Loucy (cell line): ENCODE measurements around the gene VPS45.

Experiments used
- H2AFZ ChIP-seq: fragments of 200-600 bp; sonication (generic); 2 replicates; pipeline ENCODE4 v1.6.0; 2016; ENCODE audit warnings: antibody characterized with exemption, mild to moderate bottlenecking, low read length, moderate library complexity
- H3F3A ChIP-seq: fragments of 200-600 bp; 2 replicates; pipeline ENCODE4 v1.6.0; 2016; ENCODE audit warnings: antibody characterized with exemption, low read depth, mild to moderate bottlenecking
- H3K27me3 ChIP-seq: fragments of 200-600 bp; sonication (generic); 2 replicates; pipeline ENCODE4 v1.6.1; 2014; ENCODE audit warnings: low read length, mild to moderate bottlenecking; ENCODE audit not compliant: insufficient read depth, poor library complexity, severe bottlenecking
- H3K36me3 ChIP-seq: fragments of 200-600 bp; sonication (generic); 2 replicates; pipeline ENCODE4 v1.6.1; 2016; ENCODE audit warnings: low read length; ENCODE audit not compliant: insufficient read depth
- H3K4me1 ChIP-seq: fragments of 200-600 bp; sonication (generic); 2 replicates; pipeline ENCODE4 v1.5.1; 2014; ENCODE audit warnings: low read length, mild to moderate bottlenecking; ENCODE audit not compliant: insufficient read depth, poor library complexity, severe bottlenecking
- H3K4me2 ChIP-seq: fragments of 200-600 bp; sonication (generic); 2 replicates; pipeline ENCODE4 v1.6.0; 2014; ENCODE audit warnings: antibody characterized with exemption, low read length, low read depth, mild to moderate bottlenecking; ENCODE audit not compliant: poor library complexity, severe bottlenecking
- H3K4me3 ChIP-seq: fragments of 200-600 bp; sonication (generic); 2 replicates; pipeline ENCODE4 v1.5.1; 2014; ENCODE audit warnings: low read length, mild to moderate bottlenecking, mixed read lengths; ENCODE audit not compliant: poor library complexity, severe bottlenecking
- H3K79me2 ChIP-seq: fragments of 200-600 bp; sonication (generic); 2 replicates; pipeline ENCODE4 v1.6.1; 2014; ENCODE audit warnings: low read length; ENCODE audit not compliant: insufficient read depth
- H3K9ac ChIP-seq: fragments of 200-600 bp; sonication (generic); 2 replicates; pipeline ENCODE4 v1.6.0; 2014; ENCODE audit warnings: mild to moderate bottlenecking, low read depth, low read length, moderate library complexity; ENCODE audit not compliant: poor library complexity, severe bottlenecking
- H3K9me2 ChIP-seq: fragments of 200-600 bp; sonication (generic); replicated peaks from 2 replicates; pipeline ENCODE4 v1.6.1; 2016; ENCODE audit warnings: low read depth, low read length, mixed read lengths
- H3K9me3 ChIP-seq: fragments of 200-600 bp; sonication (generic); 2 replicates; pipeline ENCODE4 v1.6.1; 2014; ENCODE audit warnings: mild to moderate bottlenecking, antibody characterized with exemption, low read length, low read depth; ENCODE audit not compliant: insufficient read depth
- H4K20me1 ChIP-seq: fragments of 200-600 bp; sonication (generic); 2 replicates; pipeline ENCODE4 v1.6.0; 2014; ENCODE audit warnings: antibody characterized with exemption, low read length, mild to moderate bottlenecking; ENCODE audit not compliant: insufficient read depth, poor library complexity, severe bottlenecking
- CTCF ChIP-seq: fragments of 200-600 bp; sonication (generic); conservative IDR thresholded peaks from 2 replicates; pipeline ENCODE4 v1.5.1; 2014; ENCODE audit warnings: mild to moderate bottlenecking, antibody characterized with exemption, low read length
- EZH2phosphoT487 ChIP-seq: fragments of 200-600 bp; IDR thresholded peaks from 2 replicates; pipeline ENCODE4 v1.6.1; 2018; ENCODE audit warnings: antibody characterized with exemption, mild to moderate bottlenecking, moderate library complexity, borderline replicate concordance

Gene VPS45

GRCh38 chr1:150062113-150062512, 5.5 kb upstream of the VPS45 start:
- Histone ChIP-seq H3K9me2 (no peaks in the 10 kb centered on the region), H3K79me2 (peaks cover 10% of the 10 kb centered on the region), H2AFZ (no peak overlapping the region), H3F3A (no peaks in the 10 kb centered on the region), H4K20me1 (no peaks in the 10 kb centered on the region), H3K4me2 (no peak overlapping the region), H3K9ac (no peak overlapping the region), H3K9me3 (no peaks in the 10 kb centered on the region), H3K4me1 (peaks cover 13% of the 10 kb centered on the region), H3K36me3 (no peaks in the 10 kb centered on the region), H3K4me3 (no peak overlapping the region), H3K27me3 (no peaks in the 10 kb centered on the region)
- TF ChIP-seq CTCF (no peak), EZH2phosphoT487 (no peak)

GRCh38 chr1:150065184-150065871, 2.2 kb upstream of the VPS45 start:
- H3K9ac ChIP-seq: peak overlapping the region; percentile 83
- peak overlapping the region; percentile 88 for H3K4me2 ChIP-seq
- H3K9me3 ChIP-seq: no peaks in the 10 kb centered on the region
- H3F3A ChIP-seq: no peaks in the 10 kb centered on the region
- H3K27me3 ChIP-seq: no peaks in the 10 kb centered on the region
- no peaks in the 10 kb centered on the region for H3K9me2 ChIP-seq
- peak overlapping the region; percentile 82 for H3K4me3 ChIP-seq
- H3K4me1 ChIP-seq: peaks cover 31% of the 10 kb centered on the region
- peaks cover 31% of the 10 kb centered on the region for H3K79me2 ChIP-seq
- H3K36me3 ChIP-seq: no peaks in the 10 kb centered on the region
- H4K20me1 ChIP-seq: no peaks in the 10 kb centered on the region
- no peak for TF ChIP-seq CTCF
- no peak overlapping the region for H2AFZ ChIP-seq

- Histone ChIP-seq H3K4me3 (peak overlapping the region; percentile 82), H3K36me3 (no peaks in the 10 kb centered on the region), H2AFZ (peak overlapping the region; percentile 98), H3K4me1 (peaks cover 31% of the 10 kb centered on the region), H3K9me2 (no peaks in the 10 kb centered on the region), H3K4me2 (peak overlapping the region; percentile 88), H3F3A (no peaks in the 10 kb centered on the region), H3K79me2 (peaks cover 31% of the 10 kb centered on the region), H3K9me3 (no peaks in the 10 kb centered on the region), H4K20me1 (no peaks in the 10 kb centered on the region), H3K9ac (peak overlapping the region; percentile 83), H3K27me3 (no peaks in the 10 kb centered on the region)
- TF ChIP-seq CTCF (no peak), EZH2phosphoT487 (no peak)
These were observed 1.2 kb upstream of the VPS45 start for GRCh38 chr1:150066328-150066727.
